NOMO-1 treated with dmso at 0.1 percent for 144 hours (cell line): ENCODE data around the gene LMX1B.

Experiments used
- DNase-seq: peaks from one replicate; lab custom pipeline; 2025; ENCODE audit not compliant: unreplicated experiment; lab: John Stamatoyannopoulos, UW

LMX1B gene

DNA sequence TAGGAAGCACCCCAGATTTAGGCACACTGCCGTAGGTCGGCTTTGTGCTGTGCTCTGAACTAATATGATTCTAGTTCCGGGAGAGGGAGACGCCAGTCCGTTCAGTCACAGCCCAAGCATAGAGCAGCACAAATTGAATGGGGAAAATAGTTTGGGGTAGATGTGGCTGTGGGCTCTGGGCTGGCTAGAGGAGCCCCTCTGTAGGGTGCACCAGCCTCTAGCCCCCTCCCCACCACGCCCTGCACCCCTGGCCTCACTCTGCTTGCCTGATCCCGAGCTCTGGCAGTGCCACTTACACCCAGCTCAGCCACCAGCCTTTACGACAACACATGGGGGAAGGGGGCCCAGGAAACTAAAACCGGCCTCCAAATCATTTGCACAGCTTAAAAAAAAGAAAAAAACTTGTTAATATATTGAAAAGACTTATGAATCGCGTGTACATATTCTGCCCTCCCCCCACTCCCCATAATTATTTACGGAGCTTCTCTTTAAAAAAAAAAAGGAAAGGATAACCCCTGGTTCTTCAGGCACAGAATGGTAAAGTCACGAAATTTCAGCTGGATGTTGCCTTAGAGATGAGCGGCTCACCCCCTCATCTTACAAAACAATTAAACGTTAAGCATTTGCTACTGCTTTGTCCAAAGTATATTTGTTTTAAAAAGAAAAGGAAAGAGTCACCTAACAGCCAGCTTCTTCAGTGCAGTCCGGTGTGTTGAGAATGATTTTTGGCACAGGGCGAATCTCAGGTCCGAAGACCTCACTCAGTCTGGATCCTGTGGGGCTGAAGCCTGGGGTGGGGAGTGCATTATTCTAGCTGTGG is 3.5 kb downstream of the LMX1B start:
- no peak for DNase-seq

DNA sequence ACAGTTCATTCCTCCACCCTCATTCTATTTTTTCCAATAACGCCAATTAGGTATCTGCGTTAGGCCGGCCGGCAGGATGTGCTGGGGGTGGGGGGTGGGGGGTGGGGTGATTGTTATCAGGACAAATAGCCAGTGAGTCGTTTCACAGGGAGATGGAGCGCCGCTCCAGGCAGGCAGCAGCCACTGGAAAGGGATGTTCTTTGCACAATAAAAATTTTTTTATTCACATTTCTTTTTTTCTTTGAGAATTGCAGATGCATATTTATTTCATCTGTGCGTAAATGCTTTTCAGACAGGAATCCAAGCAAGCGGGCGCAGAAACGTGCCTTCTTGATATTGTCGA is 4.1 kb downstream of the LMX1B start:
- DNase-seq: no peak

DNA sequence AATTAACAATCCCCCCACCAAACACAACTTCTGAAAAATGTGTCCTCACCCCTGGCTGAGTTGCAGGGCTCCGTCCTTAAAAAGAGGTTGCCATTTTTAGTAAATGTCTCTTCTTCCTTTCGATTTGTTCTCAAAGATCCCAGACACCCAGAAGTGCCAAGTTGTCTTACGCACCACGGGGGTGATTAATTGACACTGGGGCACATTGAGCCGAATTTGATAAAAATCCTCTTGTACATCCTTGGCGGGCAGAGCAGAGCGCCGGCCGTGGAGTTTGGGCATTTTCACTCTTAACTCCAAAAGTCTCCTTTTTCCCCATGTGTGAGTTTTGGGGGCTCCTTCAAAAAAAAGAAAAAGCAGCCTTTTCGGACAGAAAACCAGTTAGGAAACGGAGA is 4.5 kb downstream of the LMX1B start:
- no peak for DNase-seq

DNA sequence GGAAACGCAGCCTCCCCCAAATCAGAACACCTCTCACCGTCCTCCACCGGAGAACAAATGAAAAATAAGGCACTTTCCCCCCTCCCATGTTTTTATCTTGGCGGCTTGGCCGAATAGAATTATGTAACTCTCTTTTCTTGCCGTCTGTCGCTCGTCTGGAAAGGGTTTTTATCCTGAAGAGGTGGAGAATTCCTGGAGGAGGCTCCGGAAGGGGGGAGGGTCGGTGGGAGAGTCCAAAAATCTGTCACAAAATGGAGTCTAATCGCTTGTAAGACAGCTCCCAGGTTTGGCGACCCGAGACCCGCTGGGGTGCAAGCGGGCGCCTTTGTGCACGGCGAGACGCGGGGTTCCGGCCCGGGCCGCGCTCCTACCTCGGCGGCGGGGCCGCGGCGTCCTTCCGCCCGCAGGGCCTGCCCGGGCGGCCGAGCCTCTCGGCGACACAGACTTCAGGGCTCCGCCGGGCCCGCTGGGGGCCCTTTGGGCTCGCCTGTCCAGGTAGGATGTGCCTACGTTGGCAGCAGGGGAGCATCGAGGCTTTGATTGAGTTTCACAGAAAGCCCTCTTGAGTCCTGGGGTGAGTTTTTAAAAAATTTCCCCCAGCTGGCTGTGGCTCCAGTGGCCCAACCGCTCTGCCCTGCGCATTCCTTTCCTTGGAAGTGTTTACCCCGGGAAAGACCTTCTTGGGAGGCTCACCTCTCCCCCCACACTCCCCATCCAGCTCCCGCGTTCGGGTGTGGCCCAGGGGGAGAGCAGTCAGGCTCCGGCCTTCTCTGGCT is 5.0 kb downstream of the LMX1B start:
- no peak for DNase-seq

DNA sequence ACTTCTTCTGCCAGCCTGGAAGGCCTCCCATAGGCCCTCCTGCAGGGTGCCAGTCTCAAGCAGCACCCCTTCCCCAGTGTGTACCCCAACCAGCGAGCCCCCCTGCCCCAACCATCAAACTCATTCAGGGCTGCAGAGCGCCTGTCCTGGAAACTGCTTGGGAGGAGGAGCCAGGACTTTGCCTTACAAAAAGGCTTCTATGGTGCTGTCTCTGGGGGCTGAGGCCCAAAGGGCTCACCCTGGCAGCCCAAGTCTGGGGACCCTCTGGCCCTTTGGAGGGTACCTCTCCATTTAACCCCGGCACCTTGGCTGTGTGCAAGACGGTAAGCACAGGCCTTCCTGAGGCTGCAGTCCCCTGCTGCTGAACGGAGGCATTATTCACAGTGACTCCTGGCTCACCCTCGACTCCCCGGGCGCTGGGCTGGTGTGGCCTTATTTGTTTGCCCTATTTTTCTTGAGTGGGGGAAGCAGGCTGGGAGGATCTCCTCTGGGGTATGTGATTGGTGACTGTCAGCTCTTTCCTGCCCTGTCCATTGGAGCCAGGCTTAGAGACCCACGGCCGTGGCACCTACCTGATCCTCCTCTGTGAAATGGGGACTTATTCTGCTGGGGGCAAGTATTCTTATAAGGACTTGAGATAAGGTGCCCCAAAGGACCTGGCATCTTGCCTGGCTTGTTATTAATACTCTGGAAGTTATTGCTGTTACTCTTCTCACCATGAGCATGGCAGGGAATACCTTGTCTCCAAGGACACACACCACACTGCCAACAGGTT is 5.8 kb downstream of the LMX1B start:
- no peak for DNase-seq

DNA sequence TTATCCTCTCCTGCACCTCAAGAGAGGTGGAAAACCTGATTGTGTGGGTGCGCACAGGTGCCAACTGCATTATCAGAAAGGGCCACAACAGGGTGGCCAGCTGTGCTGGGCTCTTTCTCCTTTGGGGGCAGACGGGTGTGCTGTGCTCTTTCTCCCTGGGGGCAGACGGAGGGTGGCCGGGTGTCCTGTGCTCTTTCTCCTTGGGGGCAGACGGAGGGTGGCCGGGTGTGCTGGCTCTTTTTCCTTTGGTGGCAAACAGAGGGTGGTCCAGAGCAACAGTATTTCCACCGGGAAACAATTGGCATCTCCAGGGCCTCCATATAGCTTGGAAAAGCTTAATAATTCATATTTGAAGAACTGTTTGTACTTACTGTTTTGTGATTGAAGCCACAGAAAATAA is 6.8 kb downstream of the LMX1B start:
- DNase-seq: no peak

DNA sequence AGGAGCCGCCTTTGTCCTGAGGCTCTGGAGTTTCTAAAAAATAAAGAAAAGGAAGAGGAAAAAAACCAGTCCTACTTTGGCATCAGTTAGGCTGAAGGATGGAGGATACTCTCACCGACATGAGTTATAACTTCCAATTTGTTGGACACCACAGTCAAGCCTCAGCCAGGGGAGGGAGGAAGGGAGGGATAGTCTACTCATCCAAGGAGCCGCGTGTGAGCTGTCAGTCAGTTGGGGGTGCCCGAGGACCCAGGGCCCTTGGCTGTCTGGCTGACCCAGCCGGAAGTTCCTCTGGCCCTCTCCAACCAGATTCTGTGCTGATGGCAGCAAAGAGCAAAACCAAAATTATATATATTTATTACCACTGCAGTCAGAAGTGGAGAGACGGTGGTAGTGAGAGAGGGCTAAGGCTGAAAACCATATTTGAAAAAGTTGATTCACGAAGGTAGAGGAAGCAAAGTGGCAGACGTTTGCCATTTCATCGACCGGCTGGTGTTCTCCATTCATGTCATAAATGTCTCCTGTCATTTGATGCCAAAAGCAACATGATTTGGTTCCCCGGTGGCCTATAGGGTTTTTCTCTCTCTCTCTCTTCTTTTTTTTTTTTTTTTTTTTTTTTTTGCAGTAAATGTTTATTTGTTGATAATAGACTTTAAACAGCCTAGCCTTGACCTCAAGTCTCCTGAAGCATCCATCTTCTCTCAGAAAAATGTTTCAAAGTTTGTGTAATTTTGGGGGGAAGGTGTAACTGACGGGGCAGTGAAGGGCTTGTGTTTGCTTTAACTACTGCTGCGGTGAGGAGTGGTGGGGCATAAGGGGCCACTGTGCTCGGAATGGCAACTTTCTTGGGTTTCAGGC is 7.6 kb downstream of the LMX1B start:
- DNase-seq: no peak

DNA sequence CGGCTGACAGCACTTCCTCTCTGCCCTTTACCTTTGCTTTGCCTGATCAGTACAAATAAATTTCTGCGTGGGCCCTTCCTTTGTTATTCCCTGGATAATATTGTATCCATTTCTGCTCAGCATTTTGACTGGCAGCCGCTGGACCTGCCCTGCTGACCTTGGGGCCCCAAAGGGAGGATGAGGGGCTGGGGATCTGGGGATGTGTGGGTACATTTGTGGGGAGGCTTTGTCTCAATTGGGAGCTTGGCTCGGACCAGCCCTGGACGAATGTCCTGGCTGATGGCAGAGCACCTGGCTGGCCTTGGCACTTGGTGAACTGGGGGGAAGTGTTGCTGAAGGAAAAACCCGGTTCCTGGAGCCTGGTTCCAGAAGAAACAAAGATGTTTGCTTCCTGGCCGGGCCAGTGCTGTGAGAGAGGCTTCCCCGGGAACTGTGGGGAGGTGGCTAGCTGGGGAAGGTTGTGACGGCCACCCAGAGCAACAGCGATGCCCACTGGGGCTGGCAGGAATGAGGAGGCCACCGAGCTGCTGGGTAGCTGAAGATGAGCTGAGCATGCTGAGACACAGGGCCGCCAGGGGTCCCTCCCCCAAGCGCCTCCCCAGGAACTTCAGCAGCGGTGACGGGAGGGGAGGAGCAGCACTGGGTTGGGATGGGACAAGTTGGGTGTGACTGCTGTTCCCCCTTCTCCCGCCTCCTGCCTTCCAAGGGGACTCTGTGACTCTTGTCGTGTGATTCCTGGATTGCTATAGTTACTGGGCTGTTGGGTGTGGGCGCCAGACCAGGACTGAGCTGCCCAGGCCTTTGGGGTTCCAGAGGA is 8.4 kb downstream of the LMX1B start:
- DNase-seq: no peak

DNA sequence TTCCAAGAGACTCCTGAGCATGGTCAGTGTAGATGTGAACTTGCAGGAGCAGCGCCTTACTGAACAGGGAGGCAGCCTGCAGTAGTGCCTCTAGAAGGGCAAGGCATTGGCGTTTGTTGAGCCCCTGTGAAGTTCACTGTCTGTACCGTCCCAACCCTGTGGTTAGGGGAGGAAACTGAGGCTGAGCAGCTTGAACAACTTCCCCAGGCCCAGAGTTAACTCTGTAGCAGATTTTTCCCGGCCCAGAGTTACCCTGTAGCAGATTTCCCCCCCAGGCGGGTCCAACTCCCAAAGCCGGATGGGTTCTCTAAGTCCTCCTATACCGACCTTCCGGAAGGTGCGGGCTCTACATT is 9.6 kb downstream of the LMX1B start:
- DNase-seq: no peak

DNA sequence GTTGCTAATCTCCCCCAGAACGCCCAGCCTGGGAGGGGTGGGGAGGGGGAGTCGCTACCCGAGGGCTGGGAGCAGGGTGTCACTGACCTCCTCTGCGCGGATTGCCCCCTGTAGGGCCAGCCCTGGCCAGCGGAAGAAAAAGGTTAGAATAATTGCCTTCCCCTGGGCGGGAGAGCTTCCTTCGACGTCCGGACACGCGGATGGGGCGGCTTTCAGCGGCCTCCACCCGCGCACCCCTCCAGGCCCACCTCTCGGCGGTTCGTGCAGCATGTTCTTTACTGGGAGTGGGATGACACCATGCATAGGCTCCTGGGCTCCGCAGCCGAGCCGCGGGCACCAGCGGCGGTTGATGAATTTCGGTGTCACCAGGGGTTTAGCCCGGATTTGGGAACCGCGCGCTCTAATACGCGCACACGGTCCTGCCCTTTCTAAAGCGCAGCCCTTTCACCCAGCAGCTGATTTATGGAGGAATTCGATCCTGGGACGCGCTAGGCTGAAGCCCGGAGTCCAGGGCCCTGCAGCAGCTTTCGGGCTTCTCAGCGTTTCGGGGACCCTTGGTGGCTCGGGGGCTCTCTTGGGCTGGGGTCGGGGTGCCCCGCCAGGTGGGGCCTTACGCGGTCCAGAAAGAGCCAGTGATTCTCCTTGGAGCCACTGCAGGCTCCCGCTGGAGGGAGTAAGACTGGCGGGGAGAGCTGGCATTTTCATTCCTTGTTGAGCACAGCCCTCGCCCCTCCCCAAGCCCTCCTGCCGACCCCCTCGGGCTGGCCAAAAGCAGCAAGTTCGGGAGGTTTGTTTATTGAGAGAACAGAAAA is 10.1 kb downstream of the LMX1B start:
- DNase-seq: no peak

DNA sequence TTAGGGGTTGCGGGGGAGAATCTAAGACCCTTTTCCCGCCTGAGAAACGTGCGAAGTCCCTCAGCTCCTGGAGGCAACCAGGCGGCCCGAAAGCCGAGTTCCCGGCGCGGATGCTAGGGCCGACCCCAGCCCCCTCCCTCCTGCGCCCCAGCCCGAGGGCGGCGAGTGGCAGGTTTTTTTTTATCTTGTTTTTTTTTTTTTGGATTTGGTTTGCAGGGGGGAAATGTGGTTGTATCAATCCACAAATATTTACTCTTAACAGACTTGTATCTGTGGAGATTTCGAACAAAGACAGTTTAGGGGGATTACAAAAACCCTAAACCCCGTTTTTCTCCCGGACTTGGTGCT is 10.7 kb downstream of the LMX1B start:
- DNase-seq: no peak

DNA sequence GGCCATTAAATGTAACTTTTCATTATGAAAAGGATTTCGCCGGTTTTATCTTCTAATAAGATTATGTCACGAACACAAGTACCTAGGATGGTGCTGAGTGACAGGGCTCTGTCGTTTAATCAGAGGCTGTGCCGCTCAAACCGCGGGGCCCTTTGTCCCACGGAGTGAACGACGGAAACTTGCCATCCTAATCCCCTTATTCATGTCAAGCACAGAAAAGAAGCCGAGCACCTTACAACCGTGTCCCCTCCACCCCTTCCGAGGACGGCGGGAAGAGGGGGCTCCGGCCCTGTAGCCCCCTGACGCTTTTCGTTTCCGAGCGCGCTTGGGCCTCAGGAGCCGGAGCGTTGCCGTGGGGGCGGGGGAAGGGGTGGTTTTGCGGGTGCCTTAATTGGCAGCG is 11.2 kb downstream of the LMX1B start:
- no peak for DNase-seq

DNA sequence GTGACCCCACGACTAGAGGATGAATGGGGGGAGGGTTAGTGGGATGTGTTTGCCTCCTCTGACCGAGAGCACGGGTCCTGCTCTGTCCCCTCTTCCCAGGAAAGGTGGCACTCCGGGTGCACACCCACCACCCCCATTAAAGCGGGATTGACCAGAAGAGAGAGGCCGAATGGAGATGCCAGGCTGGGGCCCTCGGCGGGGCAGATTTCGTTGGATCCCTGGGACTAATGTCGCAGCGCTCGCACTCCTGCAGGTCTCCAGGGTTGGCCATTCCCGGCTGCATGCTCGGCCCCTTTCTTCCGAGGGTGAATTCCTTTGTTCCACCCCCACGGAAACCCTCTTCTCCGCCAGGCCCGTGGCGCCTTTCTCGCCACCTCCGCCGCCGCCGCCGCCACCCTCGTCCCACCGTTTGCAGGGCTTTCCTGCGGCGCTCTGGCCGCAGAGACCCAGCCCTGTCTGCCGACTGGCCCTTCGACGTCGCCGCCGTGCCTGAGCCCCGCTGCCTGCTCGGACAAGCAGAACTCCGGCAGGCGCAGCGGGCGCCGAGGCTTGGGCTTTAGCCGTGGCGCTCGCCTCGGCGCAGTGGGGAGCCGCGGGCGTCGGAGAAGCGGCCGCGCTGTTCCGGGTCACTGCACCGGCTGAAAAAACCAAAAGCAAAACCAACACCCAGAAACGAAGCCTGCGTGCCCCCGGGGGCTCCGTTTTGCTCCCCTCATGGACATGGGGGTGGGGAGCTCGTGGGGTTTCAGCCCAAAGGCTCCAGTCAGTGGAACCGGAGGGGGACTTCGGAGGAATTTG is 11.8 kb downstream of the LMX1B start:
- no peak for DNase-seq

DNA sequence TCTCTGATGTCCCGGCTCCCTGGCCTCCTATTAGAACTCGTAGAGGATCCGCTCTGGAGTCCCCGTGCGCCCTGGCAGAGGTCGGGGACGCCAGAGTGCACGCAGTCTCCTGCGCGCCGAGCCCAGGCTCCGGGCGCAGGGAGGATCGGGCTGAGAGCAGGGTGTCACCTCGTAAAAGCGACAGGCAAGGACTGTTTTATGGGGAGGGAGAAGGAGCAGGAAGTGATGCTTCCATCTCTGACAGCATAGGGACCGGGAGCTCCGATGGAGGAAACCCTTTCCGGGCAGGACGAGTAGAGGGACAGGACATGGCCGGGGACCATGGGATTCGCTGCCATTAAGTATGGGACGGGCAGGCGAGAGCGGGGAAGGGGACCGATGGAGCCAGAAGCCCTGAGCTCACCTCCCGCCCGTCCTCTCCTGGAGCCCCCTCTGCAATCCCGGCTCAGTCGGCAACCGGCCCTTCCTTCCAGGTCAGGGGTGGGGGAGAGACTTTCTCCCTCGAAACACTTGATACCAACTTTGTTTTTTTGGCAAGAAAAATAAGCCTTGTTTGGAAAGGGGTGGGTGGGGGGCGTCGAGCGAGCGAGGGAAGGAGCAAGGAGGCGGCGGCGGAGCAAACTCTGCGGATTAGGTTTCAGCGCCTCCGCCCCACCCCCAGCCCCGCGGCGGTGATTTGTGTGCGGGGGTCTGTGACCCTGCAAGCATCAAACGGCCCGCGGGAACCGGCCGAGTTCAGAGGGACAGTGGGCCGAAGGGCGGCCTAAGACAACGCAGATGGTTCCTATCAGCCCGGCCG is 12.6 kb downstream of the LMX1B start:
- DNase-seq: no peak

DNA sequence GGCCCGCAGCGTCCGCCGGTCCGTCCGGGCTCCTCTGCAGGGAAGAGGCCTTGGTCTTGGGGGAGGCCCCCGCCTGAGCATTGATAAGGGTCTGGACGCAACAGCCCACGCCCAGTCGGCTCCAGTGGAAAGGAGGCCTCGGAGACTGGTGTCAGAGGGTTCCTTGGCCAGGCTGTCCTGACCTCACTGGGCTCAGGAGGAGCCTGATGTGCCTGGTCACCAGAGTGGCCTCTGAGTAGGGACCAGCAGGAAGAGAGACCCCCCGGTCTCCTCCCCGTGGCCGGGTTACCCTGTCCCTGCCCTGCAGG is 13.2 kb downstream of the LMX1B start:
- no peak for DNase-seq

DNA sequence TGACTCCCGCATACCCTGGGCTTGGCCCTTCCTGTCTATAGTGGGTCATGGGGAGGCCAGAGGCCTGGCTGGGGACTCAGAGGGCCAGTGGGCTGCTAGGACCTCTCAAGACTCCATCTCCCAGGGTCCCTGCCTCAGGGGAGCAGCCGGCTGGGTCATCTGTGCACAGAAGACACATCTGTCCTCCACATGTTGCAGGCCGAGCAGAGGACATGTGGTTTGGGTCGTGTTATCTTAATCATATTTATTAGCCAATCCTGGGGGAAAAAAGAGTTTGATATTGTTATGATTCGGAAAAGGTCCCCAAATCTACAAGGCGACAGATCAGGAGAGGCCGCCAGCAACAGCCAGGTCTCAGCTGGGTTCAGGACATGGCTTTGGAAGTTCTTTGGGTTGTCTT is 14.4 kb downstream of the LMX1B start:
- no peak for DNase-seq

DNA sequence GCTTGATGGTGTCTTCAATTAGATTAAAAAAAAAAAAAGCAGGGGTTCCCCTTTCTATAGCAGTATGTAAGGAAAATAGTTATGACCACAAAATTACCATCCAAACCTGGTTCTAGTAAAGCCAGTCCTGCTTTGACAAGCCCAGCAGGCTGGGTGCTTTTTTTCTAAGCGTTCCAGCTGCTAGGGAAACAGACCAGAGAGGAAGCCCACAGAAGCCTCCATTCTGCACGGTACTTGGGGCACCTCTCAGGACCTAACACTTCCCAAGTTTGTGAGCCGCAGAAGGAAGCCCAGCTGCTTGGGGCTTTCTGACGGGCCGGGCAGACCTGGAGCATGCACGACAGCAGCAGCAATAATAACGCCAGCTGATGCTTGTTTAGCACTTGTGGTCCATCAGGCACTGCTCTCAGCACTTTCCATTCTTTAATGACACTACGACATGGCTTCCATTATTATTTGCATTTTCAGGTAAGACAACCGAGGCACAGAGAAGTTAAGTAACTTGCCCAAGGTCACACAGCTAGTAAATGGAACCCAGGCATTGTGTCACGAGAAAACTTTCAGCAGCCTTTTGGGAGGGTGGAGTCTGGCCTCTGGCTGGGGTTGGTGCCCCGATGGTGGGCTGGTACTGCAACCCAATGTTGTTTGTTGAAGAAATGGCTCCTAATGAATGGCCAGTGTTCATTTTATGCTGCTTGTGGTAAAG is 15.4 kb downstream of the LMX1B start:
- no peak for DNase-seq
